SK-N-SH (cell line): ENCODE measurements around the gene RPP30. TPM values are rescaled to one million over a fixed set of nuclear protein-coding genes. Genes with fewer than 3 reads are reported as not detected.

Source experiments
- polyA plus RNA-seq, 3 experiments: library from polyadenylated mRNA; depleted of rRNA; stranded (reverse); fragments of >200 nt; gene quantifications; 2 replicates each; pipeline ENCODE4 v1.2.3, GENCODE V29; 2012
- small RNA-seq, 7 experiments: library from RNA; depleted of rRNA; stranded (forward); fragments of <200 nt; gene quantifications; one replicate each; pipeline ENCODE3, GENCODE V24; 2012

The RPP30 gene
- polyA plus RNA-seq, 1 of the 3 experiments (the other 2 are of a cell fraction), result 16.7 TPM

Small RNAs within 50 kb of the gene (small RNA-seq; reads per million reads assigned to genes)
- 0 reads per million in 7 experiments for gene RF00019
- gene RNU6-740P, result 0 reads per million in 7 experiments

Other genes with a start within 250 kb of the RPP30 start
- gene HTR7, start 13.9 kb upstream of the RPP30 start, polyA plus RNA-seq (2012; rRNA removed), result 0.16 and 0.24 TPM in 2 replicates
- 41.7 and 72.8 TPM in 2 replicates for gene ANKRD1, start 49.1 kb downstream of the RPP30 start, polyA plus RNA-seq (2012; rRNA removed)